Colon (tissue), 2 donors: ENCODE data around the gene FAM171A1.

ENCODE experiments used
- FAIRE-seq: peaks from 2 replicates; lab custom pipeline; 2012; peaks lifted over from hg19 to GRCh38; lab: Jason Lieb, UNC
- donor health status: control.
- donor health status: control.

The FAM171A1 gene

DNA sequence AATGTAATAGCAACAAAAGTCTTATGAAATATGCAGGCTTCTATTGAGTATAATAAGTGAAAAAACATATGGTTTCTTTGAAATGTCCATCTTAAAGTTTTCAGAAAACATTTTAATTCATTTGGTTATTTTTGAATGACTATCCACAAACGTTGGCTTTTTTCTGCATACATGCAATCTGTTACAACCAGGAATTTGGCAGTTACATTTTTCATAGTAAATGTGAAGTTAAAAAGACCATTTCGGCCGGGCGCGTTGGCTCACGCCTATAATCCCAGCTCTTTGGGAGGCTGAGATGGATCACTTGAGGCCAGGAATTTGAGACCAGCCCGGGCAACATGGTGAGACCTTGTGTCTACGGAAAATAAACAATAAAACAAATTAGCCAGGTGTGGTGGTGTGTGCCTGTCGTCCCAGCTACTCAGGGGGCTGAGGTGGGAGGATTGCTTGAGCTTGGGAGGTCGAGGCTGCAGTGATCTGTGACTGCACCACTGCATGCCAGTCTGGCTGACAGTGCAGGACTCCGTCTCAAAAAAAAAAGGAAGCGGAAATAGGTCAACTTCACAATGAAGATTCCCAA is 128.7 kb downstream of the FAM171A1 start:
- no peak for FAIRE-seq

DNA sequence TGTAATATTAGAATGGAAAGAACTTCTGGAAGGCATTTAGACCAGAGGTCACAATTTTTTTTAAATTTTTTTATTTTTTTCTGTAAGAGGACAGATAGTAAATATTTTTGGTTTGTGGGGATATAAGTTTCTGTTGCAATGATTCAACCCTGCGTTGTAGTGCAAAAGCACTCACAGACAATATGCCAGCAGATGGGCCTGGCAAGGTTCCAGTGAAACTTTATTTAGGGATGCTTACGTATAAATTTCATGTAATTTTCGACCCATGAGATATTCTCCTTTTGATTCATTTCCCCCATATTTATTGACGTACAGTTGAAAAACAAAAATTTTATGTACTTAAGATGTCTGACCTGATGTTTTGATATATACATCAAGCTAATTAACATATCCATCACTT is 129.8 kb downstream of the FAM171A1 start:
- no peak for FAIRE-seq

DNA sequence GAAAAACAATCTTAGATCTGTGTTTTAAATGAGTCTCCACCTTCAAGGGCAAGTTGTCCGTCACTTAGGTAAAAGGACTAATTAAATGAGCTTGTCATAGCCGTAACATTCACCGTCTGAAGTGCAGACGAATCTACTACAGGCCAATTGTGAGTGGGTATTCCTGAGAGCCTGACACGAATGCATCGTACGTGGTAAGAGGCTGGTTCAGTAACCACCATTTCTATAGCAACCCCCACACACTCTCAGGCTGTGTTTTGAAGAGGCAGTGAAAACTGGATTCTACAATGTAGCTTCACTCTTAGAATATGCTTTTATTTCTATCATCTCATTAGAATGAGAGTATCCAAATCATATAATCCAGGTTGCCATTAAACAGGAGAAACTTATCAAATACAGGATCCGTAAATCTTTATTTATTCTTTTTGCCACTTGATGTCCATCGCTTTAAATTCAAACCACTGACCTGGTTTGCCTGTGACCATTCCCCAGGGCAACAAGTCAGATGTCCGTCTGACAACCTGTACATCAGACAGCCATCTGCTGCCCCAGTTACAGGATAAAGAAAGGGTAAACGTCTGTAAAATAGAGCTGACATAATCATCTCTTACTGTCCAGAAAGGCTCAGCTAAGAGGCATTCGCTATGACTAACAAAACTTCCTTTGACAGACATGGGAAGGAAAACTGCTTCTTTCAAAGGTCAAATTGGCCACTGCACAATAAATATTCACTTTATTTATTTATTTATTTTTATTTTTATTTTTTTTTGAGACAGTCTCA is 132.3 kb downstream of the FAM171A1 start:
- FAIRE-seq, result no peak

DNA sequence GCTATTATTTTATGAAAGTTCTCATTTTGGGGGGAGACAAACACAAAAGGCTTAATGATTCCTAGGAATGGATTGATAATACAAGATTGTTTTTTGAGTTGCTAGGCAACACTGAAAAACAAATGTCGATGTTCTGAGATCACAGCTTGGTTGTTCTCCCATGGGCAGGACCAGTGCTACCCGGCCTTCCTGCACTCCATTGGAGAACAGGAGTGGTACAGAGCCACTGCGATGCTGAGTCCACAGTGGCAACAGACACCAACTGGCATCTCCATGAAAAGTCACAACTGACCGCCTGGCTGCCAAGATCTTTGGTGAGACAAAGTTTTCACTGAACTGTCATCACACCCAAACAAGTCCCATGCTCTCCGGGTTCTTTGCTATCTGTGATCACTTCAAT is 133.7 kb downstream of the FAM171A1 start:
- no peak for FAIRE-seq

DNA sequence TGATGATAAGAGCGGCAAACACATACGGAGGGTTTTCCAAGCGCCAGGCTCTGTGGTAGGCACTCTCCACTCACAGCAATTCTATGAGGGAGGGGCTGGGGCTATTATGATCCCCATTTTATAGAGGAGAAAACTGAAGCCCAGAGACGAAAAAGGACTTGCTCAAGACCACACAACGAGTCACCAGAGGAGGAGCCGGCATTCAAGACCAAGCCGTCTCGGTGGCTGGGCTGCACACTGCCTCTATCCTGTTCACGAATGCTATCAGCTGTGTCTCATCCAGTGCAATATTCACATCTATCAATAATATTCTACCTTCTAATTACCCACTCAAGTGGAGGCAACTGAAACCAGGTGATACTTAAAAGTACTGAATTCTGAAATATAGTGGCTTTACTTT is 134.7 kb downstream of the FAM171A1 start:
- no peak for FAIRE-seq

DNA sequence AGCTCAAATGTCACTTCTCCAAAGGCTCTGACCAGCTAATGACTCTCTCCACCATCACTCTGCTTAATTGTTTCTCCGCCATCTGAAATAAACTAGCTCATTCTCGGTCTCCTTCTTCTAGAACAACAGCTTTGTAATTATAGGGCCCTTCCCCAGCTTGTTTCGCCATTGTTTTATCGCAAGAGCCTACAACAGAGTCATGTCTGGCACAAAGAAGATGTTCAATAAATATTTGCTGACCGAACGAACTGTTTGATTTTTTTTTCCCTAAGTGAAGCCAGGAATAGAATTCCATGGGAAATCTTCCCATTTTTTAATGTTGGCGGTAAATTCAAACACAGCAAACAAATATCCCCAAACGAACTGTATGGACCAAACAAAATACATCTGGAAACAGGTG is 138.8 kb downstream of the FAM171A1 start:
- no peak for FAIRE-seq

DNA sequence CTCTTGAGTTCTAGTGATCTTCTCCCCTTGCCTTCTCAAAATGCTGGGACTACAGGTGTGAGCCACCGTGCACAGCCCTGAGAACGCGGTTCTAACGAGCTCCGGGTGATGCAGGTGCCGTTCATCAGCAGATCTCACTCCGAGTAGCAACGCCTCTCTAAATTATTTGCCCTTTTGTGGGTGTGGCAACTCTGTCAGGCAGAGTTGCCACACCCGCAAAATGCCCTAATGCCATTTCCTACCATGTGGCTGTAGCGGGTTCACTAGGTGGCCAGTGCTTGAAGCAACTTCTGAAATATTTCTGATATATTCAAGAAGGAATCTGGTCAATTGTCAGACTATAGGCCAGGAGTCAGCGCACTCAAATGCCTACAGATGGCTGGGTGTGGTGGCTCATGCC is 139.7 kb downstream of the FAM171A1 start:
- FAIRE-seq, result no peak

DNA sequence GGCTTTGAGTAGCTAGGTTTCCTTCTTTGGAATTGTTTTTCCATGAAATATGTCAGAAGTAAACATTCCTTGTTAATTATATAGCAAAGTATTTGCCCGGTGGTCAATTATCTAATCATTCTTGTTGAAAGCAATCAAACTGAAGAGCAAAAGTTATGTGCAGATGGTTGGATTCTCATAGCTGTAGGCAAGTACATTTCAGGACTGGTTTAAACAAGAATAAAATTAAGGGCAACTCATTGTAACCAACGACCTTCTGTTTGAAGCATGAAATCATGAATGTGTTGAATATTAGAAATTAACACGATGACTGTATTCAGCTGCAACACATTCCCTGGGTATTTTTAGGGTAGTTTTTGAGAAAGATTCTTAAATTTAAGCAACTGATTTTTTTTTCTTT is 140.8 kb downstream of the FAM171A1 start:
- FAIRE-seq, result no peak

DNA sequence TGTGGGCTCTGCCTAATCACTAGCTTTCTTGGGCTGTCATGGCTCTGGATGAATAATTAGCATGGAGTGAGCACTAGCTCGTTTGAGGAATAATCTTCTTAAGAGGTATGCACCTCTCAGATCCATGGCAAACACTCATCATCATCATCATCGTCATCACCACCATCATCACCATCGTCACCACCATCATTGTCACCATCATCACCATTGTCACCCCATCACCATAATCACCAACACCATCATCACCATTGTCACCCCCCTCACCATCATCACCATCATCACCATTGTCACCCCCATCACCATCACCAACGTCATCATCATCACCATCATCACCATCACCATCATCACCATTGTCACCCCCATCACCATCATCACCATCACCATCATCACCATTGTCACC is 141.8 kb downstream of the FAM171A1 start:
- no peak for FAIRE-seq

DNA sequence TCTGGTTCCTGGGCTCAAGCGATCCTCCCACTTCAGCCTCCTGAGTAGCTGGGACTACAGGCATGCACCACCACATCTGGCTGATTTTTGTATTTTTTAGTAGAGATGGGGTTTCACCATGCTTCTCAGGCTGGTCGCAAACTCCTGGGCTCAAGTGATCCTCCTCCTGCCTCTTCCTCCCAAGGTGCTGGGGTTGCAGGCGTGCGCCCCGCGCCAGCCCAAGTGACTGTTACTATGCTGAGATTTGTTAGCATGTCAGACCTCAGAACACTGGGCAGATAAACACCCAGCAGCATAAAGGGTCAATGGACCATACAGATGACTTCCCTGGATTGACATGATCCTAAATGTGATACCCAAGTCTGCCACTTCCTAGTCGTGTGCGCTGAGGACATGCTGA is 142.7 kb downstream of the FAM171A1 start:
- no peak for FAIRE-seq

DNA sequence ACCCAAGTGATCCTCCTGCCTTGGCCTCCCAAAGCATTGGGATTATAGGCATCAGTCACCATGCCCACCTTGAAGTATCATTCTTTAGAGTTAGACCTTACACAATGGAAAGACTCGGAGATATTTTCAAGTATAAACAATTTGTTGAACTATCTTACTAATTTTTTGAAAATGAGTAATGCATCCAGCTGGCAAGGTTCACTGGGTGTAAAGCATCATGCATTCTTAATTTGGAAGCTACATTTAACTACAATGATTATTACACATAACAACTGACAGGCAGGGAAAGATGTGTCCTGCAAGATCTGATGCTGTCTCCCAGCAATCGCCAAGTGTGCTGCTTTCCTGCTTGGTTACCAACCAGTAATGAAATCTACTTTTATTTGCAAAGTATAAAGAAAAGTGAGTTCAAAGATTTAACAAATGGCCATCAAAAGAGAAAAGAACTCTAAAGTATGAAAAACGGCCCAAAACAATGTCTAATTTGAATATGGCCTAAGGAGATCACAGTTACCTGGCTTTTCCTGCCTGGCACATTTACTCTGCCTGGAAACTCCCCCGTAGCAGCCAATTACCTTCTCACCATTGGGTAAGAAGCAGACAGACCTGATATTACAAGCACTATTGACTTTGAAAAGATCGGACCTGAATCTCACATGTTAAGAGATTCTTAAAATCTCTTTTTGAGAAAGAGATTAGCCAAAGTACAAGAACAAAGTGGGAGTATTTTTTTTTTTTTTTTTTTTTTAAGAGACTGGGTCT is 143.3 kb downstream of the FAM171A1 start:
- no peak for FAIRE-seq

DNA sequence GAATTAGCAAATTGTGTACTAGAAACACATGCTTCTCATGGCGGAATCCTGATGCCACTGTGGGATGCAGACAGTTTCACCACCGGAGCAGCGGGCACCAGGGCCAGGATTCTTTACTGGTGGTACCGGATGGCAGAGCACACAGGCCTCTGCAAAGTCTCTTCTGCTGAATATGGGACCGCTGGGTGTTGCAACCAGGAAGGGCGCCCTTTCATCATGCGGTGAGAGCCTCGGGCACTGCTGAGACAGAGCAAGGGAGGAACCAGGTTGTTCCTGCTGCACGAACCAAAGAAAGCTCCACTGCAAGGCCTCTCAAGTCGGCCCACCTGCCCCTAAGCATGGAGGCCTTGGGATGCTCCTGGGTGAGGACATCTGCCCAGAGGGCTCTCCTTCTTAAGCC is 145.6 kb downstream of the FAM171A1 start:
- no peak for FAIRE-seq

DNA sequence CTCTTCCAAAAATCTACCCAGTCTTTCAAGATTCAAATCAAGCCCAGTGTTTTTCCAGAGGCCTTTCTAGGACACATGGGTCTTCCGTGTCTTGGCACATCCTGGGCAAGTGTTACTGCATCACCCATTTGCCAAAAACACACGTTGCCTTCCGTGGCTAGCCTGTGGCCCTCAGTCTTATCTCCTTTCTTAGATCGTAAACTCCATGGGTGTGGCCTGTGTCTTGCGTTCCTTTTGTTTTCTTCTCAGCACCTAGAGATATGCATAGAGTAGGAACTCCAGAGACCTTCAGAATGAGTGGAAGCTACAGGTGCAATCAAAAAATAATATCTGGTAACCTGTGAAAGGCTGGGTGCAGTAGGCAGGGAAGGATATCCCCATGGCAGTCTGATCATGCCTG is 146.1 kb downstream of the FAM171A1 start:
- FAIRE-seq, result no peak

DNA sequence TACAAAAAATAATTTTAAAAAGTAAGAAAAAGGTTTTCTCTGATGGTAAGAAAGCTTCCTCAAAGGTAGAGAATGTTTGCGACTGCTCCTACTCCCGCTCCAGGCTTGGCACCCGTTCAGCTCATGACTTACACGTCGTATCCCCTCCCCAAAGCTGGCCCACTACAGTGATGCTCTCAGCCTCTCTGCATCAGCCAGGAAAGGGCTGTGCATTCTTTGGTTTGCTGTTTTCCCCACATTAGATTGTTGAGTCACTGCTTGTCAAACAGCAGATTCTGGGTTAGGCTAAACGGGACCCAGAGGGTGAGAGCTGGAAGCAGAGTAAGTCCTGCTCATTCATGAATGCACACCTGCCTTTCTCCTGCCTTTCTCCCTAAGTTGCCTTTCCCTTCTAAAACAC is 147.9 kb downstream of the FAM171A1 start:
- FAIRE-seq, result no peak

DNA sequence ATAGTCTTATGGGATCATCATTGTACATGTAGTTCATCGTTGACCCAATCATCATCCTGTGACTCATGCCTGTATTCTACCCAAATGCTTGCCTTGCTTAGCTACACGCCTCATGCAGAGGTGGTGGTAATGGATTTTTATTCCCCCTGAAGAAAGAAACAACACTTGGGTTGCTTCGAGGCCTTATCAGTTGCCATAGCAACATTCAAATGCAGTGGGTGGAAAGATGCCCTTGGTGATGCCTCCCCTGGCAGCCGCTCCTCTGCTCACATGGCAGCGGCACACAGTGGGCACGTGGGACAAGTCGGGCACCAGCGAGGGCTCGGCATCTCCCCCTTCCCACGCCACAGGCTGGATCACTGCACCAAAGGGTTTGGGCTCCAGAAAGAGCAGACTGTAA is 148.6 kb downstream of the FAM171A1 start:
- FAIRE-seq, result no peak

DNA sequence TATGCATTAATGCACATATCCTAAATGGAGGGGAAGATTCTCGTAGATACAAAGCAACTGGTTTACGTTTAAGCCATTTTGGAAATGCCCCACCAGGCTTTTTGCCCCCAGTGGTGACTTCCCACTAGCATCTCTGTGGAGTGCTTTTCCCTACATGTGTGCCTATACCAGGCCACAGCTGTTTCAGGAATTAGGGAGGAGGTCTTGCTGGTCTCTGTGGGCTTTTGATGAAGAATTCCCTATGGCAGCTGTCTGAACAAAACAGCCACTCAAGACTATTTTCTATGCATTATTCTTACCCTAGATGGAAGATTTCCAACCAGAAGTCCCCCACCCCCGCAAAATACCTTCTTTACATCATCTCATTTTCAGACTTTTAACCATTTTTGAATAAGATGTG is 150.6 kb downstream of the FAM171A1 start:
- no peak for FAIRE-seq

DNA sequence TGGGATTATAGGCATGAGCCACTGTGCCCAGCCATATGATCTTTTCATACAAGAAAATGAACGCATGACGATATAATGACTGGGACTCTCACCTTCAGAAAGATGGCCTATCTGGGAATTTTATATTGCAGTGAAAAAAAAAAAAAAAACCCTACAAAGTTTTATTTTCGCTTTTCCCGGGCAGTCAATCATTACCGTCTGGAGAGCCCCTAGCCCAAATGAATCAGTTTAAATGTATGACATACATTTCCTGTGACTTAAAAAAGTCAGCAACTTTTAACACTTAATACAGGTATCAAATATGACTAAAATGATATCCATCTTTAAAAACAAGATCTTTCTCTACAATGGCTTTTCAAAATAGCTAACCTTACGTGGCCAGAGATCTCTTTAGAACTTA is 154.4 kb downstream of the FAM171A1 start:
- FAIRE-seq, result no peak

DNA sequence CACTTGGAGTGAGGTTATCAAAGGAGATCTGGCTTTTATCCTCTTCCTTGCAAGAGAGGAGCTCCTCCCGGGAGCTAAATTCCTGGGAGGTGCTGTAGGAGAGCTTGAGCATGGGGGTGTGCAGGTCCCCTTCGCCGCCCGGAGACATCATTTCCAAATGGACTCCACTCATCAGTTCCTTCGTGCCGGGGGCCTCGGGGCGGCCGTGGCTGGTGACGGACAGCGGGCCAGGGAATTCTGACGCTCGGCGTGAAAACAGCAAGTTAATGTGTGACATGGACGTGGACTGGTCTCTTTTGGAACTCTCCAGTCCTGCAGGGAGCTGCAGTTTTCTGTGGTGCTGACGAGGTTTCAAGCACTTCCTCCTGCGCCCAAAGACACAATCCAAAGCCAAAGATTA is 156.9 kb downstream of the FAM171A1 start:
- FAIRE-seq, result no peak

DNA sequence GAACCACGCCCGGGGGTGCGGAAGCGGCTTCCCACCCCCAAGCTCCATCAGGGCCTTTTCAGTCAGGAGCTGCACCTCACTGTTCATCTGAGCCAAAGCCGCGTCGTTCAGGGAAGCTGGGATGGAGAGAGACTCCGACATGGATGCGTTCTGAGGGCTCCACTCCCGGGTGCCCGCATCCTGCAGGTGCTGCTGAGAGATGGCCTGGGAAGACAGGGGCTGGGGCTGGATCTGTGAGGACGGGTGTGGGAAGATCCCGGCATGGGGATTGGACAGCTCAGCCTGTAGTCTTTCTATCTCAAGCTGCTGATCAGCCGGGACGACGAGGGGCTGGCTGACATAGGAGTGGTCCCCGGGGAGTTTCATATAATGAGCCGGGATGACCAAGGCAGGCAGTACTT is 157.6 kb downstream of the FAM171A1 start:
- FAIRE-seq, result no peak

DNA sequence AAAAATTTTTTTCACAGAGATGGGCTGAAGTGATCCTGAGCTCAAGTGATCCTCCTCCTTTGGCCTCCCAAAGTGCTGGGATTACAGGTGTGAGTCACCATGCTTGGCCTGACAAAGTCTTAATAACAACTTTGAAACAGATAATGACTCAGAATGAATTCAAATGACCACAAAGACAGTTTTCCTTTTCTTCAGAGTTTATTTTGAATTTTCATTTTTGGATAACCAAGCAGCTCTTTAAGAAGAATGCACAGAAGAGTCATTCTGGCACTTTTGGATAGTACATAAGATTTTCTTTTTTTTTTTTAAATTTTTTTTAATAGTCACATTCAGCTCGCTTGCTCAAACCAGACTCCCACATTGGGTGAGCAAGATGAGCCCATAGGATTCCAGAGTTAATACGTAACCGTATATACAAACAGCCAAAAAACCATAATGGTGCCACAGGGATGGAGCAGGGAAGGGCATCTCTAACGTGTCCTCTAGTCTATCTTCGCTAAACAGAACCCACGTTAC is 159.6 kb downstream of the FAM171A1 start:
- no peak for FAIRE-seq

DNA sequence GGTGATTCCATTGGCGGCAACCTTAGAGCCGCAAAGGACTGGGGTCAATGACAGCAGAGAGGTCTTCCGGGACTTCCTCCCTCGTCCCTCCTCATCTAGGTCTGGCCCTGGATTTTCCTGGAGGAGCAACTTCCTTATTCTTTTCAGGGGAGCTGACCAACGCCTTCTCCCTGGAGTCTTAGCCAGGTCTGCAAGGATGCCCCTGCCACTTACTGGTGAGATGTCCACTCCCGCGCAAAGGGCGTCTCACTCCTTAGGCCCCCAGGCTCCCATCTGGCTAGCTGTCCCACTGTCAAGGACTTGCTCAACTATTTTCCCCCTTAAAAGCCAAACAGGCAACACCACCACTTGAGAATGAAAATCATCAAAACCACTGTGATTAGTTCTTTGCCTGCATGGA is 160.6 kb downstream of the FAM171A1 start:
- no peak for FAIRE-seq

DNA sequence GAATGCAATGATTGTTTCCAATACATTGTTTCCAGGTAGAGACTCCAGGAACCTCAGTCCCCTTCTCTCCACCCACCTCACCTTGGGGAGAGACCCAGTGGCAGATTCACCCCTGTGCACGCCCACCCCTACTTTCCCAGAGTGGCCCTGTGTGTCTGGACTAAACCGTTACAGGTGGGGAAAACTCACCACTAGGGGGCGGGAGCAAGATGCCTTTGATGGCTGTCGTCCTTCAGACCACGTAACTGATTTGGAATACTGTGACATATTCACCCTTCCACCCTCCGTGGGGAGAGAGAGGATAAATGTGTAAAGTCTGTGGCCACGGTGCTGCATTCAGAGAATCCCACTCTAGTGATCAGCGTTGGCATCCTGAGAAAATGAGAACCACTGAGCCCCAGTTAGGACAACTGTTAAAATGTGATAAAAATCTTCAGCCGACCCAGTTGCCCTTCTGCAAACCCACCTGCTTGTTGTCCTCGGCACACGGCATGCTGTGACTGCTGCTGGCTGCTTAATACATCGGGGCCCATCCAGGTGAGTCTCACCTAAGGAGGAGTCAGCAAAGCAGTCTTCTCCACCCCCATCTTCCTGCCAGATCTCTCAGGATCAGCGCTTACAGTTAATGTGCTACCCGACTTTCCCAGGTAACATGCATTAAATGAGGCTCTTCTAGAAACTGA is 161.1 kb downstream of the FAM171A1 start:
- no peak for FAIRE-seq

DNA sequence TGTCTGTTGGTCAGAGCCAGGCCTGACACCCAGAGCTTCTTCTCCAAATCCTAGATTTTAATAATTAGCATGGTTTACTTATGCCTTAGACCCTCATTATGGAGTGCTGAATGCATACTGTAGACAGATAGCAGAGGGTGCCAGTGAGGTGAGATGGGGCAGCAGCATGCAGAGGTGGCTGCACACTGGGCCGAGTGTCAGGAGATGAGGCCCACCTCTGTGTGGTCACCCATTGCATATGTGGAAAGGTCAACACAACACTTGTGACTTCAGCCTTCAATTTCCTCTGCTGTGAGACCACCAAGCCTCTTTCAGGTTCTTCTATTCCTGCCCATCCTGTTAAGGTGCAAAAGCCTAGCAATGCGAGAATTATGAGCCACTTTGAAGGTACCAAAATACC is 162.9 kb downstream of the FAM171A1 start:
- no peak for FAIRE-seq
